Suprapubic skin (tissue), 4 donors: ENCODE measurements around the gene PTPN11. TPM values are rescaled to one million over a fixed set of nuclear protein-coding genes. Genes with fewer than 3 reads are reported as not detected.
"Not testable (repeated sequence)": the region's sequence is repeated elsewhere in the genome, so short reads cannot be mapped to it uniquely, and the experiment has no call there.

ENCODE experiments used
- DNase-seq, 2 donors: peaks; one replicate each; pipeline ENCODE4 v3.0.0-alpha.2; 2019; ENCODE audit warnings: low spot score in 2 of 2
- H3K27ac ChIP-seq: fragments of 200-600 bp; sonication (generic); one replicate; pipeline ENCODE4 v1.5.1; 2019
- H3K27me3 ChIP-seq: fragments of 200-600 bp; sonication (generic); one replicate; pipeline ENCODE4 v1.5.1; 2019
- H3K36me3 ChIP-seq: fragments of 200-600 bp; sonication (generic); one replicate; pipeline ENCODE4 v1.5.1; 2019
- H3K4me1 ChIP-seq: fragments of 200-600 bp; sonication (generic); one replicate; pipeline ENCODE4 v1.5.1; 2019
- H3K4me3 ChIP-seq: fragments of 200-600 bp; sonication (generic); one replicate; pipeline ENCODE4 v1.5.1; 2019; ENCODE audit warnings: mild to moderate bottlenecking
- H3K9me3 ChIP-seq: fragments of 200-600 bp; sonication (generic); one replicate; pipeline ENCODE4 v1.5.1; 2019
- CTCF ChIP-seq, 2 donors: fragments of 200-600 bp in 1 of 2; fragments of 450-650 bp in 1 of 2; sonication (generic) in 1 of 2; IDR thresholded peaks; one replicate each; pipeline ENCODE4 v1.5.1; 2016 to 2019; ENCODE audit warnings: antibody characterized with exemption in 2 of 2, mild to moderate bottlenecking in 1 of 2, moderate library complexity in 1 of 2
- EP300 ChIP-seq: sonication (generic); formaldehyde crosslinking; IDR thresholded peaks from one replicate; pipeline ENCODE4 v1.6.1; 2017; ENCODE audit warnings: antibody characterized with exemption
- POLR2A ChIP-seq, 2 donors: fragments of 450-650 bp; IDR thresholded peaks; one replicate each; pipeline ENCODE4 v1.6.1; 2017; ENCODE audit warnings: antibody characterized with exemption in 2 of 2, mild to moderate bottlenecking in 2 of 2, moderate library complexity in 2 of 2
- POLR2AphosphoS5 ChIP-seq, 3 donors: sonication (generic); formaldehyde crosslinking; IDR thresholded peaks; one replicate each; pipeline ENCODE4 v1.6.1; 2017; ENCODE audit warnings: antibody characterized with exemption in 3 of 3
- WGBS: methylation state at CpG from one replicate; pipeline ENCODE4 v1.1.5; 2018; 5-methylcytosine and 5-hydroxymethylcytosine counted together
- total RNA-seq, 4 donors: library from RNA; depleted of rRNA; stranded (reverse); fragments of >200 nt; gene quantifications; one replicate each; pipeline ENCODE4 v1.1.0, GENCODE V29; 2016

The PTPN11 gene
- total RNA-seq, 4 donors from 2014 or later: 56.6 to 70.7 (median 65.3) TPM

GRCh38 chr12:112386726-112387125 lies 32.0 kb upstream of the PTPN11 start:
- 73% methylated on average over 3 of the region's 3 CpGs for WGBS
- Histone ChIP-seq H3K36me3 (no peaks in the 10 kb centered on the region), H3K9me3 (no peaks in the 10 kb centered on the region), H3K27ac (no peak overlapping the region), H3K27me3 (no peaks in the 10 kb centered on the region), H3K4me3 (no peak overlapping the region), H3K4me1 (peaks cover 5% of the 10 kb centered on the region)
- no peak for DNase-seq
- no peak for TF ChIP-seq CTCF (IDR thresholded peaks at IDR 0.05)
- TF ChIP-seq POLR2AphosphoS5 (IDR thresholded peaks at IDR 0.05): no peak
- no peak for TF ChIP-seq EP300
- TF ChIP-seq POLR2A (IDR thresholded peaks at IDR 0.05): no peak

GRCh38 chr12:112389228-112389627 lies 29.5 kb upstream of the PTPN11 start:
- no peak overlapping the region for H3K4me3 ChIP-seq
- no peaks in the 10 kb centered on the region for H3K9me3 ChIP-seq
- H3K27ac ChIP-seq: no peak overlapping the region
- no peaks in the 10 kb centered on the region for H3K36me3 ChIP-seq
- no peaks in the 10 kb centered on the region for H3K4me1 ChIP-seq
- TF ChIP-seq POLR2A (IDR thresholded peaks at IDR 0.05) (no peak), EP300 (no peak), CTCF (IDR thresholded peaks at IDR 0.05) (no peak), POLR2AphosphoS5 (IDR thresholded peaks at IDR 0.05) (no peak)
- no peaks in the 10 kb centered on the region for H3K27me3 ChIP-seq
- 87% methylated on average over 4 of the region's 4 CpGs for WGBS
- DNase-seq: no peak

GRCh38 chr12:112389922-112390654 lies 28.7 kb upstream of the PTPN11 start:
- not testable (repeated sequence) for H3K27ac ChIP-seq, H3K9me3 ChIP-seq, DNase-seq, H3K4me3 ChIP-seq, H3K4me1 ChIP-seq, H3K27me3 ChIP-seq, H3K36me3 ChIP-seq
- WGBS: 74% methylated on average over 3 of the region's 4 CpGs

GRCh38 chr12:112393328-112393727 lies 25.4 kb upstream of the PTPN11 start:
- no peaks in the 10 kb centered on the region for H3K4me1 ChIP-seq
- no peak overlapping the region for H3K27ac ChIP-seq
- H3K27me3 ChIP-seq: no peaks in the 10 kb centered on the region
- H3K9me3 ChIP-seq: no peaks in the 10 kb centered on the region
- H3K4me3 ChIP-seq: no peak overlapping the region
- TF ChIP-seq EP300 (no peak), POLR2AphosphoS5 (IDR thresholded peaks at IDR 0.05) (no peak), CTCF (IDR thresholded peaks at IDR 0.05) (no peak), POLR2A (IDR thresholded peaks at IDR 0.05) (no peak)
- DNase-seq: no peak
- no peaks in the 10 kb centered on the region for H3K36me3 ChIP-seq
- WGBS: 85% methylated on average over 1 of the region's 1 CpG

- DNase-seq: no peak
- H3K4me1 ChIP-seq: no peaks in the 10 kb centered on the region
- WGBS: 95% methylated on average over 5 of the region's 5 CpGs
- H3K36me3 ChIP-seq: peaks cover 22% of the 10 kb centered on the region
- no peaks in the 10 kb centered on the region for H3K27me3 ChIP-seq
- no peak overlapping the region for H3K27ac ChIP-seq
- H3K9me3 ChIP-seq: no peaks in the 10 kb centered on the region
- no peak for TF ChIP-seq POLR2AphosphoS5 (IDR thresholded peaks at IDR 0.05)
- H3K4me3 ChIP-seq: no peak overlapping the region
Observed at GRCh38 chr12:112401054-112401453, 17.7 kb upstream of the PTPN11 start.

GRCh38 chr12:112401903-112402498 lies 16.7 kb upstream of the PTPN11 start:
- no peak for DNase-seq
- 62% methylated on average over 5 of the region's 5 CpGs for WGBS
- Histone ChIP-seq H3K4me1 (peaks cover under 1% of the 10 kb centered on the region), H3K9me3 (no peaks in the 10 kb centered on the region), H3K4me3 (no peak overlapping the region), H3K36me3 (peaks cover 31% of the 10 kb centered on the region), H3K27ac (no peak overlapping the region), H3K27me3 (no peaks in the 10 kb centered on the region)
- TF ChIP-seq POLR2A (IDR thresholded peaks at IDR 0.05): no peak
- no peak for TF ChIP-seq EP300
- TF ChIP-seq CTCF (IDR thresholded peaks at IDR 0.05): no peak
- TF ChIP-seq POLR2AphosphoS5 (IDR thresholded peaks at IDR 0.05): no peak
